SJSA1 (cell line): ENCODE measurements around the gene RDH16. TPM values are rescaled to one million over a fixed set of nuclear protein-coding genes. Genes with fewer than 3 reads are reported as not detected.
"Not testable (repeated sequence)": the region's sequence is repeated elsewhere in the genome, so short reads cannot be mapped to it uniquely, and the experiment has no call there.

ENCODE experiments used
- DNase-seq, 2 experiments: peaks; one replicate each; pipeline ENCODE4 v3.0.0-alpha.2; 2015 to 2020; ENCODE audit warnings: low spot score in 2 of 2, low read depth in 1 of 2
- H3K27ac ChIP-seq: fragments of 250-450 bp; sonication (Bioruptor Pico); 2 replicates; pipeline ENCODE4 v1.5.1; 2020; ENCODE audit warnings: mild to moderate bottlenecking, moderate library complexity
- H3K27me3 ChIP-seq: fragments of 250-450 bp; sonication (Bioruptor Pico); replicated peaks from 2 replicates; pipeline ENCODE4 v1.5.1; 2020; ENCODE audit warnings: mild to moderate bottlenecking, moderate library complexity
- H3K36me3 ChIP-seq: fragments of 250-450 bp; sonication (Bioruptor Pico); 2 replicates; pipeline ENCODE4 v1.5.1; 2020; ENCODE audit warnings: mild to moderate bottlenecking
- H3K4me1 ChIP-seq: fragments of 250-450 bp; sonication (Bioruptor Pico); replicated peaks from 2 replicates; pipeline ENCODE4 v1.6.1; 2021; ENCODE audit warnings: mild to moderate bottlenecking
- H3K4me3 ChIP-seq: fragments of 250-450 bp; sonication (Bioruptor Pico); 2 replicates; pipeline ENCODE4 v1.5.1; 2020; ENCODE audit warnings: mild to moderate bottlenecking
- H3K9me3 ChIP-seq: fragments of 250-450 bp; sonication (Bioruptor Pico); replicated peaks from 2 replicates; pipeline ENCODE4 v1.5.1; 2020; ENCODE audit warnings: mild to moderate bottlenecking
- total RNA-seq: library from RNA; depleted of rRNA; stranded (reverse); fragments of >200 nt; shearing (Covaris generic); gene quantifications from 2 replicates; pipeline ENCODE4 v1.2.3, GENCODE V29; 2014

The RDH16 gene
- total RNA-seq, 1 experiment from 2014 or later = 0.05 TPM

DNA sequence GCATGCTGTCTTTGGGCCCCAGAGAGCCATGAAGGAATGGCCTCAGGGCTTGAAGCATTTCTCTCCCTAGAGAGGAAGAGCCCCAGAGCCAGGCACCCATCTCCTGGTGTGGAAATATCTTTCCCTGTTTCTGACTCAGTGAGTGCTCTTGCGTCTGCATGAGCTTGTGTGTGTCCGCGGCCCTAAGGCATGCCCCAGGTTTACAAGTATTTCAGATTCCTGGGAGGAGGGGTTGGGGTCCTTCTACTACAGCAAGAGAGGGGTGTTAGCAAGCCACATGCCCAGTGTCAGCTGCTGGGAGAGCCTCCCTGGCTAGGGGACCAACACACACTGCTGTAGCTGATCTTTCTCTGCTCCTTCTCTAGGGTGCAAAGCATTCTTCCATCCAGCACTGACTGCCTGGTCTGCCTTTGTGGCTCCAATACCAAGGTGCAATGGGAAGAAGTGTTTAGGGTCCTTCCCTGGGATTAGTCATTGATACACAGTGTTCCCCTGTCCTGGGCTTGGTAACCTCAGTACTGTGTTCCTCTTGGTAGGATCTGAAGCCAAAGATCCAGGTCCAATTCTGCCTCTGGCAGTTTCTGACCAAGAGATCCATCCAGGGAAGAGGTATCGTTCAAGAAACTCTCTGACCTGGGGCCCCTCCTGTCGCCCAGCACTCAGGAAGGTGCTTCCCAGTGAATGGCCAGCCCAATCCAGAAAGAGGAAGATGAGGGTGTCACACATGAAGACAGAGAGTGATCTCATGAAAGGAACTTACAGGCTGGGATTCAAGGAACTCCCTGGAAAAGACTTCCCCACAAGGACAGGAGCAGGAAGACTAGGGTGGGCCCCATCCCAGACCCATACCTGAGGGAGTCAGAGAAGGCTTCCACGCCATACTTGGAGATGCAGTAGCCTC lies 3.1 kb downstream of the RDH16 start:
- Histone ChIP-seq H3K4me3 (no peak overlapping the region), H3K9me3 (no peaks in the 10 kb centered on the region; the same call in 1 of the 2 replicates), H3K27me3 (peaks cover 8% of the 10 kb centered on the region), H3K4me1 (no peaks in the 10 kb centered on the region), H3K36me3 (no peaks in the 10 kb centered on the region), H3K27ac (no peak overlapping the region)
- DNase-seq = no peak

DNA sequence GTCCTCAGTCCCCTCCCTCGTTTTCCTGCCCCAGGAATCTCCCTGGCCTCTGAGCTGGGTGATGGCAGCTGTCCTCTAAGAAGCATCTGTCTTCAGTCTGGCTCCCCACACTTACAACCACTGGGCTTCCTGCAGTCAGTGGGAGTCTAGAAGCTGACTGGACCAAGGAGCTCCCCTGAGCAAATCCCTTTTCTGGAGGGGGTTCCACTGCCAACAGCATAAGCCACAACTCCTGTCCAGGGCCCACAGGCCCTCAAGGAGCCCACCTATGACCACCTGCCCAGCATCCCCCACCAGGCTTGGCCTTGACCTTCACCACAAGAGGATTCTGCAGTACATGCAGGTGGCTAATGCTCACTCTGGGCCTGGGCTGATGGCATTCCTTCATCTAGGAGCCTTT lies 4.1 kb downstream of the RDH16 start:
- Histone ChIP-seq H3K9me3 (no peaks in the 10 kb centered on the region; the same call in 1 of the 2 replicates), H3K4me1 (no peaks in the 10 kb centered on the region), H3K27ac (no peak overlapping the region)

DNA sequence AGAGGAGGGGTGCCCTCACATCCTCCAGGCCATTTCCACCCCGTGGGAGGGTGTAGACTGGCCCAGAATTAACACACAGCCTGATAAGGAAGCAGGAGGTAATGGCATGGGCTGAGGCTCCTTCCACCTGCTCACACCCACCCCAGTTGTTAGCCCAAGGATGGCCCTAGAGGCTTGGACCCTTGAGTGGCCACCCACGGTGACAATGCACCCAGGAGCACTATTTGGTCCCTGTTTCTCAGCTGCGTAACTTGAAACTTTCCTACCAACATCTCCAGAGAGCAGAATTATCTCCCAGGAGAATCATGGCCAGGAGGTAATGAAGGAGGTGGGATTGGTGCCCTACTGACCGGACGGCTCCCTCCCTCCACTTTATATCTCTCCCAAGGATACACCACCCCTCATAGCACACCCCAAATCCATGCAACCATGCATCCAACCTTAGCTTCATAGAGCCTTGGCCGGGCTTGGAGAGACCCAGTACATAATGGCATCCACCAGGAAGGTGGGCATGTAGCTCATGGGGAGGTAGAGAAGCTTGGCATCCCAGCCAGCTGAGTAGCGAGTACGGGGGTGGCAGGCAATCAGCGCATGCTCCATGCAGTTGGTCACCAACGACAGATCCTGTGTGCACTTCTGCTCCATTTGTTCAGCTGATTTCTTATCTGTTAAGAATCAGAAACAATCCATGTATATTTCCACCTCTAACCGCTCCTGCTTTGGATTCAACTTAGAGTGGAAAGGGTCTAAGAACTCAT lies 5.6 kb downstream of the RDH16 start:
- no peak for DNase-seq

More for the DNA sequence above, 4.1 kb downstream of the RDH16 start:
- no peak for DNase-seq
- Histone ChIP-seq H3K36me3 (no peaks in the 10 kb centered on the region), H3K4me3 (no peak overlapping the region), H3K27me3 (peaks cover 8% of the 10 kb centered on the region)

DNA sequence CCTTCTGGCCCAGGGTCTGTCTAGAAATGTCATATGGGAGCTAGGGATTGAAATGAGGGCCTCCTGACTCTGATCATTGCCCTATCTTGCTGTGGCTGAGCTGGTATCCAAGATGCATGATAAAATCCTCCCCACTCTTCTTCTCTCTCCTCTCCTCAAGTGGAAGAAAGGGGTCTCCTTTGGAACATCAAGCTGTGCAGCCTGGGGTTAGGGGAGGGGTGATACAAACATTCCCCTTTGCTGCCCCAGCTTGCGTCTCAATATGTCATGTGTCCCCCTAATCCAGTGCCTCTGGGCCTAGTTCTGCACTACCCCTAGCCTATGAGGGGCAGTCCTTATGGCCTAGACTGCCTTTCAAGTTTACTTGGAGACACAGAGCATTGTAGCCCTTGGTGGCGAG lies 8.5 kb downstream of the RDH16 start:
- H3K9me3 ChIP-seq = no peaks in the 10 kb centered on the region
- H3K36me3 ChIP-seq = no peaks in the 10 kb centered on the region
- H3K27me3 ChIP-seq = 0 out of 2 replicates have a peak, but pooled peaks cover 8% of the 10 kb centered on the region
- no peaks in the 10 kb centered on the region for H3K4me1 ChIP-seq
- H3K4me3 ChIP-seq = no peak overlapping the region
- DNase-seq = no peak
- no peak overlapping the region for H3K27ac ChIP-seq

More for the DNA sequence above, 5.6 kb downstream of the RDH16 start:
- H3K27me3 ChIP-seq = peaks cover 5% of the 10 kb centered on the region
- H3K4me3 ChIP-seq = no peak overlapping the region
- H3K36me3 ChIP-seq = no peaks in the 10 kb centered on the region
- H3K27ac ChIP-seq = no peak overlapping the region
- H3K9me3 ChIP-seq = no peaks in the 10 kb centered on the region
- H3K4me1 ChIP-seq = no peaks in the 10 kb centered on the region

- Histone ChIP-seq H3K4me3 (no peak overlapping the region), H3K9me3 (no peaks in the 10 kb centered on the region), H3K27ac (no peak overlapping the region), H3K36me3 (no peaks in the 10 kb centered on the region), H3K27me3 (0 out of 2 replicates have a peak, but pooled peaks cover 8% of the 10 kb centered on the region), H3K4me1 (no peaks in the 10 kb centered on the region)
- DNase-seq = no peak
Observed at GRCh38 chr12:56948457-56948777, 9.0 kb downstream of the RDH16 start.

GRCh38 chr12:56947633-56948456 lies 9.6 kb downstream of the RDH16 start:
- no peaks in the 10 kb centered on the region for H3K9me3 ChIP-seq
- H3K27me3 ChIP-seq = 0 out of 2 replicates have a peak, but pooled peaks cover 8% of the 10 kb centered on the region
- DNase-seq = peak in 1 of 2 experiments; percentile 11
- H3K36me3 ChIP-seq = no peaks in the 10 kb centered on the region
- no peaks in the 10 kb centered on the region for H3K4me1 ChIP-seq
- H3K27ac ChIP-seq = no peak overlapping the region
- H3K4me3 ChIP-seq = no peak overlapping the region

DNA sequence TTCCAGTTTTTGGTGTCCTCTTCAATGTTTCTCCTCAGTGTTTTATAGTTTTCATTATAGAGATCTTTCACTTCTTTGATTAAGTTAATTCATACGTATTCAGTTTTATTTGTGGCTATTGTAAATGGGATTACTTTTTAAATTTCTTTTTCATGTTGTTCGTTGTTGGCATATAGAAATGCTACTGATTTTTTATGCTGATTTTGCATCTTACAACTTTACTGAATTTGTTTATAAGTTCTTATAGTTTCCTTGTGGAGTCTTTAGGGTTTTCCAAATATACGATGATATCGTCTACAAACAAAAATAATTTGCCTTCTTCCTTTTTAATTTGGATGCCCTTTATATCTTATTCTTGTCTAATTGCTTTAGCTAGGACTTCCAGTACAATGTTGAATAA lies 13.5 kb downstream of the RDH16 start:
- H3K4me1 ChIP-seq = no peaks in the 10 kb centered on the region; the same call in 1 of the 2 replicates
- H3K4me3 ChIP-seq = no peak overlapping the region
- DNase-seq = no peak
- 0 out of 2 replicates have a peak, but pooled peaks cover 8% of the 10 kb centered on the region for H3K27me3 ChIP-seq
- H3K27ac ChIP-seq = no peak overlapping the region
- H3K9me3 ChIP-seq = no peaks in the 10 kb centered on the region
- no peaks in the 10 kb centered on the region for H3K36me3 ChIP-seq

DNA sequence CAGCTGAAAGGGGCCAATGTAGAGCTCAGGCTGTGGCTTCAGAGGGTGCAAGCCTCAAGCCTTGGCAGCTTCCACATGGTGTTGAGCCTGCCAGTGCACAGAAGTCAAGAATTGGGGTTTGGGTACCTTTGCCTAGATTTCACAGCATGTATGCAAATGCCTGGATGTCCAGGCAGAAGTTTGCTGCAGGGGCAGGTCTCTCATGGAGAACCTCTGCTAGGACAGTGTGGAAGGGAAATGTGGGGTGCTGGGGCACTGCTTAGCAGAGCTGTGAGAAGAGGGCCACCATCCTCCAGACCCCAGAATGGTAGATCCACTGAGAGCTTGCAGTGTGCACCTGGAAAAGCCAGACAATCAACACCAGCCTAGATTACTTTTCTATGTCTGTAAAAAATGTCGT lies 14.0 kb downstream of the RDH16 start:
- H3K4me3 ChIP-seq, H3K27ac ChIP-seq, H3K36me3 ChIP-seq, H3K4me1 ChIP-seq, DNase-seq, H3K9me3 ChIP-seq, H3K27me3 ChIP-seq: not testable (repeated sequence)

DNA sequence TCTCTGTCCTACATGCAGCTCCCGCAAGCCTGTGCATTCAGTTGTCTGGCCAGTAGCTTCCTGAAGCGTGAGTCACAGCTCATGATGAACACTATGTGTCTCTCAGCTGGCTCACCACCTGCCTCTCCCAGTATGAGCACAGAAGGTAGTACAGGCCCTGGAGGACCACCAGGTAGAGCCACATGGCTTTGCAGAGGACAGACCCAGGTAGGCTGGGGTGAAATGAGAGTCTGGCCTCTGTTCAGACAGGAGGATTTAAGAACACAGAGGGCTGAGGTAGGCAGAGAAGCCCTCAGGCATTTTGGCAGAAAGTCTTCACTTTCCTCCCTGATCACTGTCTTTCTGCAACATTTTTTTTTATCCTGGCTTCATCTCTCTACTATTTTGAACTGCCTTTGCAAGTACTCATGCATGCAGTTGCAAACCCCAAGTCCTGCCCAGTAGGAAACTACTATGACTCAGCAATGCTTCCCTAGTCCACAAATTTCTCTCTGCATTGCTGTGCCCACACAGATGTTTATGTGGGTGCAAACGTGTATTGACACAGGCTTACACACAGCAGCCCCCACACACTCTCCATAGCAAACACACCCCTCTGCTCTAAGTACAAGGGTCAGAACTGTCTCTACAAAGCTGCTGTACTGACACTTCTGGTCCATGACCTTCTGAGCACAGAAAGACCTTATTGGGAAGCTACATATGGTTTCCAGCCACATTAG lies 15.9 kb downstream of the RDH16 start:
- Histone ChIP-seq H3K27ac (no peak overlapping the region), H3K36me3 (no peaks in the 10 kb centered on the region), H3K4me3 (no peak overlapping the region), H3K9me3 (no peaks in the 10 kb centered on the region), H3K27me3 (0 out of 2 replicates have a peak, but pooled peaks cover 8% of the 10 kb centered on the region), H3K4me1 (no peaks in the 10 kb centered on the region; the same call in 1 of the 2 replicates)
- DNase-seq = no peak

DNA sequence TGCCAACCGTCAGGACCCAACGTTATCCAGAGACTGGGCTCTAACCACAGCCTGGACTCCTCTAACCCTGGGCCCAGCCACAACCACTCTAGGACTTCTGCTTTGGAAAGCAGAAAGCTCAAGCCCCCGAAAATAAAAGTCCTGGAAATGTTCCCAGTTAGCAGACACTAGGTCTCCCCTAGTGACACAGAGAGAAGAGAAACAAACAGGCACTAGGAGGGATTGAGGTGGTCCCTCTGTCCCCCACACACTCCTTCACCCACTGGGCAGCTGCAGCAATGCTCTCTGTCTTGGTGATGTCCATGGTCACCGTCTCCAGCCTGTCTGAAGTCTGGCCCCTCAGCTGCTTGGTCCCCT lies 16.5 kb downstream of the RDH16 start:
- not testable (repeated sequence) for H3K36me3 ChIP-seq, H3K4me1 ChIP-seq, H3K4me3 ChIP-seq, DNase-seq, H3K9me3 ChIP-seq, H3K27ac ChIP-seq, H3K27me3 ChIP-seq

GRCh38 chr12:56935752-56936151 lies 21.7 kb downstream of the RDH16 start:
- H3K4me1 ChIP-seq = no peaks in the 10 kb centered on the region
- H3K27me3 ChIP-seq = no peaks in the 10 kb centered on the region
- no peak overlapping the region for H3K27ac ChIP-seq
- no peak for DNase-seq
- no peaks in the 10 kb centered on the region for H3K36me3 ChIP-seq
- no peak overlapping the region for H3K4me3 ChIP-seq
- no peaks in the 10 kb centered on the region for H3K9me3 ChIP-seq

GRCh38 chr12:56935157-56935556 lies 22.3 kb downstream of the RDH16 start:
- Histone ChIP-seq H3K4me1 (no peaks in the 10 kb centered on the region), H3K36me3 (no peaks in the 10 kb centered on the region), H3K27ac (no peak overlapping the region), H3K4me3 (no peak overlapping the region), H3K9me3 (no peaks in the 10 kb centered on the region), H3K27me3 (no peaks in the 10 kb centered on the region)
- no peak for DNase-seq
